ENCODE results near the gene FSIP1.

FSIP1 gene

DNA sequence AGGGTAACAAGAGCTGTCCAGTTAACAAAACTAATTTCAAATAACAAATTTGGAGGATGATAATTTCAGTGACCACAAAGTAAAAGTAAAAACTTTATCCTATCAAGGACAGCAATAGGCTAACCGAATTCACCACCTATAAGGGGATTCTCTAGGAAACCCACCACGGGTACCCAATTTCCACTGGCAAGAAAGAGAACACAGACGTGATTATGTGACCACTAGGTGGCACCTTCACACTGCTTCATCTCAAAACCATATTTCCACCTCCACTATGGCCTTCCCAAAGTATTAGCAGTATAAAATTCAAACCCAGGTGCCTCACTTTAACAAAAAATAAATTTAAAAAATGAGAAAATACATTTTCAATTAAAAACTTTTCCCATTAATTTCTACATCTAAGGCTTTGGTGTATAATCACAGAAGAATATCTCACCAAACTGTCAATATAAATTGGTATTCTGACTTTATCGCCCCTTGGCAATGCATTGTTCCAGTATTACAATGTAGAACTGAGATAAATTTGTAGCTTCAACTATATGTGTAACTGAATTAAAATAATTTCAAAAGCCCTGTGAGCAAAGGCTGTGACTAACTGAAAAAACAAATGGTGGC lies 96.5 kb downstream of the FSIP1 start:
- no peak overlapping the region for H3K9ac ChIP-seq (ENCODE audit: low read depth, low read length)
- no peaks in the 10 kb centered on the region for H3K9me3 ChIP-seq (ENCODE audit: control insufficient read depth, insufficient read depth, low read length)
- H3K4me3 ChIP-seq (ENCODE audit: low read depth, low read length): no peak overlapping the region
- H3K27me3 ChIP-seq (ENCODE audit: control insufficient read depth, insufficient read depth, low read length): no peaks in the 10 kb centered on the region
- H3K4me1 ChIP-seq (ENCODE audit: control insufficient read depth, insufficient read depth, low read length): no peaks in the 10 kb centered on the region
- H3K36me3 ChIP-seq (ENCODE audit: control insufficient read depth, insufficient read depth, low read length): no peaks in the 10 kb centered on the region
- H3K27ac ChIP-seq (ENCODE audit: low read depth, low read length): no peak overlapping the region

DNA sequence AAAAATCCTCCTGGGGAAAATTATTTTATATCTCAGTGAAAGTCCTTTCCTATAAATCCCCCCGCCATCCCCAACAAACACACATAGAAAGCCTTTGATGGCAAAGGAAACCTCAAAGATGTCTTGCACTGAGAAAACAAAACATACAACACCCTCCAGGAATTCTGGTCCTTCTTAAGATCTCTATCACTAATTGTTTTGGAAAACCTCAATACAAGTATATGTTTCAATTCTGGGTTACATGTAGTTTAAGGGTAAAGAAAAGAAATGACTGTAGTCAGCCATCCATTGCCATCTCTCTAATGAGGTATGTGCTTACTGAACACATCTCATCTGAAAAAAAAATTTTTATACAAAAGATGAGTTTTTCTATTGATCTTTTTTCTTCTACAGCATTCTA lies 97.3 kb downstream of the FSIP1 start:
- Histone ChIP-seq H3K4me3 (ENCODE audit: low read depth, low read length) (no peak overlapping the region), H3K9me3 (ENCODE audit: control insufficient read depth, insufficient read depth, low read length) (no peaks in the 10 kb centered on the region), H3K27ac (ENCODE audit: low read depth, low read length) (no peak overlapping the region), H3K9ac (ENCODE audit: low read depth, low read length) (no peak overlapping the region), H3K27me3 (ENCODE audit: control insufficient read depth, insufficient read depth, low read length) (no peaks in the 10 kb centered on the region), H3K4me1 (ENCODE audit: control insufficient read depth, insufficient read depth, low read length) (no peaks in the 10 kb centered on the region), H3K36me3 (ENCODE audit: control insufficient read depth, insufficient read depth, low read length) (no peaks in the 10 kb centered on the region)

- H3K9ac ChIP-seq (ENCODE audit: low read depth, low read length): no peak overlapping the region
- H3K27ac ChIP-seq (ENCODE audit: low read depth, low read length): no peak overlapping the region
- H3K9me3 ChIP-seq (ENCODE audit: control insufficient read depth, insufficient read depth, low read length): no peaks in the 10 kb centered on the region
- H3K4me1 ChIP-seq (ENCODE audit: control insufficient read depth, insufficient read depth, low read length): no peaks in the 10 kb centered on the region
- no peaks in the 10 kb centered on the region for H3K27me3 ChIP-seq (ENCODE audit: control insufficient read depth, insufficient read depth, low read length)
- no peaks in the 10 kb centered on the region for H3K36me3 ChIP-seq (ENCODE audit: control insufficient read depth, insufficient read depth, low read length)
- no peak overlapping the region for H3K4me3 ChIP-seq (ENCODE audit: low read depth, low read length)
Observed at GRCh38 chr15:39684233-39684632, 98.4 kb downstream of the FSIP1 start.

- H3K9ac ChIP-seq (ENCODE audit: low read depth, low read length): no peak overlapping the region
- no peaks in the 10 kb centered on the region for H3K27me3 ChIP-seq (ENCODE audit: control insufficient read depth, insufficient read depth, low read length)
Observed at GRCh38 chr15:39682366-39682765, 100.3 kb downstream of the FSIP1 start.

DNA sequence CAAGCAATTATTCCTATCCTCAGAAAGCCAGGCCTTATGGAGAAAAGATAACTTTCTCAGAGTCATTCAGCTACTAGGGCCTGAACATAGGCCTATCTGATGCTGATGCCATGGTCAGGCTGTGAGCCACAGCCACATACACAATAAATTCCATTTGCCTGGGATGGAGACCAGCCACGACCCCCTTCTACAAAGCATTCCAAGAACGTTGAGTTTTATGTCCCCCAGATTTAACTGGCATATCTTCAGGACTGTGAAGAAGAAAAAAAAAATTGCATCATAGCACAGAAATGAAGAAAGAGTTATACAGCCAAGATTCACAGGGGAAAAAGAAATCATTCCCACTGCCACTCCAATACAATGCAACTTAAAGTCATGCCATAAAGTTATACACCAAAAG lies 101.8 kb downstream of the FSIP1 start:
- Histone ChIP-seq H3K4me3 (ENCODE audit: low read depth, low read length) (no peak overlapping the region), H3K27me3 (ENCODE audit: control insufficient read depth, insufficient read depth, low read length) (no peaks in the 10 kb centered on the region), H3K9ac (ENCODE audit: low read depth, low read length) (no peak overlapping the region), H3K4me1 (ENCODE audit: control insufficient read depth, insufficient read depth, low read length) (no peaks in the 10 kb centered on the region), H3K9me3 (ENCODE audit: control insufficient read depth, insufficient read depth, low read length) (no peaks in the 10 kb centered on the region), H3K36me3 (ENCODE audit: control insufficient read depth, insufficient read depth, low read length) (no peaks in the 10 kb centered on the region), H3K27ac (ENCODE audit: low read depth, low read length) (no peak overlapping the region)

More at GRCh38 chr15:39682366-39682765, 100.3 kb downstream of the FSIP1 start:
- Histone ChIP-seq H3K4me3 (ENCODE audit: low read depth, low read length) (no peak overlapping the region), H3K4me1 (ENCODE audit: control insufficient read depth, insufficient read depth, low read length) (no peaks in the 10 kb centered on the region), H3K36me3 (ENCODE audit: control insufficient read depth, insufficient read depth, low read length) (no peaks in the 10 kb centered on the region), H3K27ac (ENCODE audit: low read depth, low read length) (no peak overlapping the region), H3K9me3 (ENCODE audit: control insufficient read depth, insufficient read depth, low read length) (no peaks in the 10 kb centered on the region)

- Histone ChIP-seq H3K27me3 (ENCODE audit: control insufficient read depth, insufficient read depth, low read length) (no peaks in the 10 kb centered on the region), H3K9me3 (ENCODE audit: control insufficient read depth, insufficient read depth, low read length) (no peaks in the 10 kb centered on the region), H3K9ac (ENCODE audit: low read depth, low read length) (no peak overlapping the region), H3K4me3 (ENCODE audit: low read depth, low read length) (no peak overlapping the region), H3K36me3 (ENCODE audit: control insufficient read depth, insufficient read depth, low read length) (no peaks in the 10 kb centered on the region), H3K27ac (ENCODE audit: low read depth, low read length) (no peak overlapping the region), H3K4me1 (ENCODE audit: control insufficient read depth, insufficient read depth, low read length) (peaks cover 3% of the 10 kb centered on the region)
Observed at GRCh38 chr15:39672666-39673065, 110.0 kb downstream of the FSIP1 start.

DNA sequence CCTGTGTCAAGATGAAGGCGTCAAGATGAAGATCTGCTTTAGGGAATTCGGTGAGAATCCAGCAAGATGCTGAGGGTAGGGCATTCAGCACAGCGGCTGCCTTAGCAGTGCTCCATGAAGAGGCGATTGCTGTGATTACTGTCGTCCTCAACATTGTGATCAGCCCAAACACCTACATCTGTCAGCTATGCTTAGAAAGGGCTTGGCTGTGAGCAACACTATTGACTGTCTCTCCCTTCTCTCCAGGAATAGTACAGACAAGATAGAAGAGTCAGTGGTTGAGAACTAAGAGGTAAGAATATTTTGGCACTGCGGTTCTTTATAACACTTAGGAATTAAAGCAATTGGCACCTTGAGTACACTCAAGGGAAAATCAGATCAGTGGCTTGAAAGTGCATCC lies 110.5 kb downstream of the FSIP1 start:
- Histone ChIP-seq H3K27ac (ENCODE audit: low read depth, low read length) (no peak overlapping the region), H3K9me3 (ENCODE audit: control insufficient read depth, insufficient read depth, low read length) (no peaks in the 10 kb centered on the region), H3K4me1 (ENCODE audit: control insufficient read depth, insufficient read depth, low read length) (peaks cover 7% of the 10 kb centered on the region), H3K27me3 (ENCODE audit: control insufficient read depth, insufficient read depth, low read length) (no peaks in the 10 kb centered on the region), H3K9ac (ENCODE audit: low read depth, low read length) (no peak overlapping the region), H3K4me3 (ENCODE audit: low read depth, low read length) (no peak overlapping the region), H3K36me3 (ENCODE audit: control insufficient read depth, insufficient read depth, low read length) (no peaks in the 10 kb centered on the region)

GRCh38 chr15:39670687-39671086 lies 112.0 kb downstream of the FSIP1 start:
- Histone ChIP-seq H3K9me3 (ENCODE audit: control insufficient read depth, insufficient read depth, low read length) (no peaks in the 10 kb centered on the region), H3K36me3 (ENCODE audit: control insufficient read depth, insufficient read depth, low read length) (no peaks in the 10 kb centered on the region), H3K4me1 (ENCODE audit: control insufficient read depth, insufficient read depth, low read length) (peaks cover 22% of the 10 kb centered on the region), H3K4me3 (ENCODE audit: low read depth, low read length) (no peak overlapping the region), H3K27ac (ENCODE audit: low read depth, low read length) (no peak overlapping the region), H3K27me3 (ENCODE audit: control insufficient read depth, insufficient read depth, low read length) (no peaks in the 10 kb centered on the region), H3K9ac (ENCODE audit: low read depth, low read length) (no peak overlapping the region)

DNA sequence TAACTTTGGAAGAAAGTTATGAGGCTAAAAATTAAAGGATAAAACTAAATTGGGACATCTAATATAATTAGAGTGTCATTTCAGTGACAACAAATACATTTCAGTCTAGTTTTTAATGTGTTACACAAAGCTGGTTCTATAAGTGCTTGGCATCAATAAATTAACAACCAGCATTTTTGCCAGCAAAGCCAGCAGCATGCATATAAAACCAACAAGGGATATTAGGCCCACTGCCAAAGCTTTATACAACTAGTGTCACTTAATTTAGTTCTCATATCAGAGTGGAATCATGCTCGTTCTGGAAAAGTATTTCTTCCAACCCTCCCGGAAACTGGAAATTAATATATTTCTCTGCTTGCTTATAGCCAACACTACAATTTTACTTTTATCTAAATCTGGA lies 113.0 kb downstream of the FSIP1 start:
- H3K27me3 ChIP-seq (ENCODE audit: control insufficient read depth, insufficient read depth, low read length): no peaks in the 10 kb centered on the region
- no peaks in the 10 kb centered on the region for H3K36me3 ChIP-seq (ENCODE audit: control insufficient read depth, insufficient read depth, low read length)
- H3K27ac ChIP-seq (ENCODE audit: low read depth, low read length): no peak overlapping the region
- H3K4me1 ChIP-seq (ENCODE audit: control insufficient read depth, insufficient read depth, low read length): peaks cover 33% of the 10 kb centered on the region
- H3K9me3 ChIP-seq (ENCODE audit: control insufficient read depth, insufficient read depth, low read length): no peaks in the 10 kb centered on the region
- H3K9ac ChIP-seq (ENCODE audit: low read depth, low read length): no peak overlapping the region
- H3K4me3 ChIP-seq (ENCODE audit: low read depth, low read length): no peak overlapping the region

GRCh38 chr15:39669241-39669640 lies 113.4 kb downstream of the FSIP1 start:
- Histone ChIP-seq H3K27ac (ENCODE audit: low read depth, low read length) (no peak overlapping the region), H3K4me1 (ENCODE audit: control insufficient read depth, insufficient read depth, low read length) (peaks cover 37% of the 10 kb centered on the region), H3K4me3 (ENCODE audit: low read depth, low read length) (no peak overlapping the region), H3K9me3 (ENCODE audit: control insufficient read depth, insufficient read depth, low read length) (no peaks in the 10 kb centered on the region), H3K9ac (ENCODE audit: low read depth, low read length) (no peak overlapping the region), H3K36me3 (ENCODE audit: control insufficient read depth, insufficient read depth, low read length) (no peaks in the 10 kb centered on the region), H3K27me3 (ENCODE audit: control insufficient read depth, insufficient read depth, low read length) (no peaks in the 10 kb centered on the region)

DNA sequence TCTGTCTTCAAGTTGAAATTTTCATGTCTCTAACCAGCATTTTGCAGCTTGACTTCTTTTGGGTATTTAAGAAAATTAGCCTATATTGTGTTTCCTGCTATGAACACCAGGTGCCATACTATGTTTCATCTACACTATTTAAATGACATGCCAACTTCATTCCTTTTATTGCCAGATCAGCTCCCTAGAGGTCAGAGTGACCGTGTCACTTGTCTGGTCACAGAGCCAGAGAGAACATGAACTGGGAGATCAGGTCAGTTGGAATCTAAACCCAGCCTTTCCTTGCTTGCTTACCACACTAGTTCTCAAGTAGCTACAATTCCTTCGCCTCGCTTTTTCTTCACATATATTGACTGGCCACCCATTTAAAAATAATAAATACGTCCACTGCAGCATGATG lies 114.2 kb downstream of the FSIP1 start:
- peaks cover 44% of the 10 kb centered on the region for H3K4me1 ChIP-seq (ENCODE audit: control insufficient read depth, insufficient read depth, low read length)
- no peak overlapping the region for H3K9ac ChIP-seq (ENCODE audit: low read depth, low read length)
- no peaks in the 10 kb centered on the region for H3K36me3 ChIP-seq (ENCODE audit: control insufficient read depth, insufficient read depth, low read length)
- no peak overlapping the region for H3K4me3 ChIP-seq (ENCODE audit: low read depth, low read length)
- H3K9me3 ChIP-seq (ENCODE audit: control insufficient read depth, insufficient read depth, low read length): no peaks in the 10 kb centered on the region
- no peaks in the 10 kb centered on the region for H3K27me3 ChIP-seq (ENCODE audit: control insufficient read depth, insufficient read depth, low read length)
- H3K27ac ChIP-seq (ENCODE audit: low read depth, low read length): no peak overlapping the region
